ENCODE results near the gene CTNND2.

Gene CTNND2

GRCh38 chr5:11181940-11182339 is 722.3 kb downstream of the CTNND2 start:
- no peaks in the 10 kb centered on the region for H3K36me3 ChIP-seq (replicated peaks; ENCODE audit: insufficient read depth, low read length)
- H3K79me2 ChIP-seq (ENCODE audit: low read length), result no peaks in the 10 kb centered on the region
- H3K9me2 ChIP-seq (replicated peaks; ENCODE audit: insufficient read depth, low read length), result no peaks in the 10 kb centered on the region
- no peak for DNase-seq
- no peak overlapping the region for H3K4me3 ChIP-seq (ENCODE audit: low read length)
- no peak overlapping the region for H2AFZ ChIP-seq (ENCODE audit: low read length)
- H3K4me2 ChIP-seq (ENCODE audit: low read depth, low read length), result no peak overlapping the region
- no peak overlapping the region for H3K9ac ChIP-seq (ENCODE audit: low read length)
- H3K9me3 ChIP-seq (replicated peaks; ENCODE audit: insufficient read depth, low read length), result no peaks in the 10 kb centered on the region
- TF ChIP-seq EZH2 (optimal IDR thresholded peaks at IDR 0.05; ENCODE audit: low read depth, low read length) (no peak), CTCF (IDR thresholded peaks at IDR 0.05; ENCODE audit: low read length) (no peak), EZH2phosphoT487 (IDR thresholded peaks at IDR 0.05; ENCODE audit: low read length) (no peak)
- no peaks in the 10 kb centered on the region for H3F3A ChIP-seq (ENCODE audit: insufficient read depth, low read length)
- no peaks in the 10 kb centered on the region for H4K20me1 ChIP-seq (ENCODE audit: insufficient read depth, low read length)
- H3K27ac ChIP-seq (ENCODE audit: low read length), result no peak overlapping the region
- H3K27me3 ChIP-seq (replicated peaks; ENCODE audit: insufficient read depth, low read length), result no peaks in the 10 kb centered on the region
- no peaks in the 10 kb centered on the region for H3K4me1 ChIP-seq (ENCODE audit: low read length)

GRCh38 chr5:11180890-11181289 is 723.4 kb downstream of the CTNND2 start:
- no peak overlapping the region for H3K27ac ChIP-seq (ENCODE audit: low read length)
- H4K20me1 ChIP-seq (ENCODE audit: insufficient read depth, low read length), result no peaks in the 10 kb centered on the region
- no peak for DNase-seq
- no peak overlapping the region for H3K9ac ChIP-seq (ENCODE audit: low read length)
- no peak overlapping the region for H2AFZ ChIP-seq (ENCODE audit: low read length)
- H3K79me2 ChIP-seq (ENCODE audit: low read length), result no peaks in the 10 kb centered on the region
- H3K36me3 ChIP-seq (replicated peaks; ENCODE audit: insufficient read depth, low read length), result no peaks in the 10 kb centered on the region
- no peaks in the 10 kb centered on the region for H3F3A ChIP-seq (ENCODE audit: insufficient read depth, low read length)
- H3K27me3 ChIP-seq (replicated peaks; ENCODE audit: insufficient read depth, low read length), result no peaks in the 10 kb centered on the region
- H3K4me1 ChIP-seq (ENCODE audit: low read length), result no peaks in the 10 kb centered on the region
- H3K9me3 ChIP-seq (replicated peaks; ENCODE audit: insufficient read depth, low read length), result no peaks in the 10 kb centered on the region
- H3K4me2 ChIP-seq (ENCODE audit: low read depth, low read length), result no peak overlapping the region
- H3K4me3 ChIP-seq (ENCODE audit: low read length), result no peak overlapping the region
- no peaks in the 10 kb centered on the region for H3K9me2 ChIP-seq (replicated peaks; ENCODE audit: insufficient read depth, low read length)
- TF ChIP-seq EZH2phosphoT487 (IDR thresholded peaks at IDR 0.05; ENCODE audit: low read length), result no peak
- TF ChIP-seq EZH2 (optimal IDR thresholded peaks at IDR 0.05; ENCODE audit: low read depth, low read length), result no peak
- TF ChIP-seq CTCF (IDR thresholded peaks at IDR 0.05; ENCODE audit: low read length), result no peak

- no peak overlapping the region for H3K4me3 ChIP-seq (ENCODE audit: low read length)
- no peaks in the 10 kb centered on the region for H3K9me3 ChIP-seq (replicated peaks; ENCODE audit: insufficient read depth, low read length)
- no peaks in the 10 kb centered on the region for H3F3A ChIP-seq (ENCODE audit: insufficient read depth, low read length)
- no peak overlapping the region for H2AFZ ChIP-seq (ENCODE audit: low read length)
- no peaks in the 10 kb centered on the region for H3K79me2 ChIP-seq (ENCODE audit: low read length)
- no peak overlapping the region for H3K4me2 ChIP-seq (ENCODE audit: low read depth, low read length)
- no peak overlapping the region for H3K9ac ChIP-seq (ENCODE audit: low read length)
- H3K27me3 ChIP-seq (replicated peaks; ENCODE audit: insufficient read depth, low read length), result no peaks in the 10 kb centered on the region
- H3K36me3 ChIP-seq (replicated peaks; ENCODE audit: insufficient read depth, low read length), result no peaks in the 10 kb centered on the region
- H3K4me1 ChIP-seq (ENCODE audit: low read length), result no peaks in the 10 kb centered on the region
- H3K27ac ChIP-seq (ENCODE audit: low read length), result no peak overlapping the region
- DNase-seq, result no peak
- TF ChIP-seq EZH2 (optimal IDR thresholded peaks at IDR 0.05; ENCODE audit: low read depth, low read length) (no peak), EZH2phosphoT487 (IDR thresholded peaks at IDR 0.05; ENCODE audit: low read length) (no peak), CTCF (IDR thresholded peaks at IDR 0.05; ENCODE audit: low read length) (no peak)
- no peaks in the 10 kb centered on the region for H4K20me1 ChIP-seq (ENCODE audit: insufficient read depth, low read length)
- no peaks in the 10 kb centered on the region for H3K9me2 ChIP-seq (replicated peaks; ENCODE audit: insufficient read depth, low read length)
These were observed 726.1 kb downstream of the CTNND2 start for GRCh38 chr5:11177999-11178711.
